HepG2 (cell line): ENCODE results near the gene ATP9B.

ENCODE experiments used
- BRD4 ChIP-seq: sonication (generic); formaldehyde crosslinking; IDR thresholded peaks from 2 replicates; pipeline ENCODE4 v1.4.0; 2020; ENCODE audit warnings: missing genetic modification reagents
- EP300 ChIP-seq, 3 experiments: sonication (generic) in 1 of 3; formaldehyde crosslinking in 1 of 3; IDR thresholded peaks; 2 replicates each; pipeline versions ENCODE4 v1.5.1 to v1.6.1; 2011 to 2020; ENCODE audit warnings: low read depth in 2 of 3, low read length in 2 of 3, borderline replicate concordance in 1 of 3, improper control_type of control experiment in 1 of 3, mild to moderate bottlenecking in 1 of 3, missing genetic modification reagents in 1 of 3, moderate library complexity in 1 of 3
- REPIN1 ChIP-seq: sonication (generic); formaldehyde crosslinking; IDR thresholded peaks from 2 replicates; pipeline ENCODE4 v1.8.0; 2022; ENCODE audit warnings: missing genetic modification reagents, low read depth, mild to moderate bottlenecking, borderline replicate concordance
- TF ChIP-seq, protein P1 (sequence below): sonication (generic); formaldehyde crosslinking; IDR thresholded peaks from 2 replicates; pipeline ENCODE4 v1.8.0; 2022; ENCODE audit warnings: missing genetic modification reagents, mild to moderate bottlenecking, borderline replicate concordance
- TF ChIP-seq, protein P2 (sequence below): sonication (generic); formaldehyde crosslinking; IDR thresholded peaks from 2 replicates; pipeline ENCODE4 v1.4.0; 2020; ENCODE audit warnings: missing genetic modification reagents, mild to moderate bottlenecking, borderline replicate concordance
- TF ChIP-seq, protein P3 (sequence below): sonication (generic); formaldehyde crosslinking; IDR thresholded peaks from 2 replicates; pipeline ENCODE4 v1.5.0; 2020; ENCODE audit warnings: mild to moderate bottlenecking, missing genetic modification reagents, moderate library complexity

DNA sequence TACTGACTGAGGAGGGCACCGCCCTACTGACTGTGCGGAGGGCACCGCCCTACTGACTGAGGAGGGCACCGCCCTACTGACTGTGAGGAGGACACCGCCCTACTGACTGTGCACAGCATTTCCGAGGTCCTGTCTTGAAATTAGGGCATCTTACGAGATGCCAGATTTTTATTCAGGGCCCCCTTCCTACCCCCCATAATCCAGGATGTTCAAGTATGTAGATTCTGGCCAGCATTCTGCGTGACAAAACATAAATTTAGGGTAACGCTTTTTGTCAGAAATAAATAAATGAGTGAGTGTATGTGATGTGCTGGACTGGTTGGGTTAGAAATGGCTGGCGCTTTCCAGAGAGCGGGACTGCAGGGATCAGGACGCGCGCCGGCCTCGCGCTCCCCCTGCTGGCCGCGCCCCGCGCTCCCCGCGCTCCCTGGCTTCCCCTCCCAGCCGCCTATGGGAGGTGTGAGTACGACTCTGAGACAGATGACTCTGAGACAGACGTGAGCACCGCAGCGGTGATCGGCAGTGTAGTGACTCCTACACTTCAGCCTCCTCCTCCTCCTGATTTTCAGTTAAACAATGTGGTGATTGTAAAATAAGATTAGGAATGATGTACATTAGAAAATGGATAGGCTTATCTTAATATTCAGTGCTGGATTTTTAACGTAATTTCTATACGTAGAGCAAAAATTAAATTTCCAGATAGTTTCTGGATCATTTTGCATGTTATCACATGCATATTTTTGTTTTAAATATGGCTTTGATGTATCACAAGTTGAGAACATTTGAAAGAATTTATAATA, 177.3 kb downstream of the ATP9B start:
- TF ChIP-seq, protein P1, sequence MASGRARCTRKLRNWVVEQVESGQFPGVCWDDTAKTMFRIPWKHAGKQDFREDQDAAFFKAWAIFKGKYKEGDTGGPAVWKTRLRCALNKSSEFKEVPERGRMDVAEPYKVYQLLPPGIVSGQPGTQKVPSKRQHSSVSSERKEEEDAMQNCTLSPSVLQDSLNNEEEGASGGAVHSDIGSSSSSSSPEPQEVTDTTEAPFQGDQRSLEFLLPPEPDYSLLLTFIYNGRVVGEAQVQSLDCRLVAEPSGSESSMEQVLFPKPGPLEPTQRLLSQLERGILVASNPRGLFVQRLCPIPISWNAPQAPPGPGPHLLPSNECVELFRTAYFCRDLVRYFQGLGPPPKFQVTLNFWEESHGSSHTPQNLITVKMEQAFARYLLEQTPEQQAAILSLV, result no peak
- TF ChIP-seq, protein P2, sequence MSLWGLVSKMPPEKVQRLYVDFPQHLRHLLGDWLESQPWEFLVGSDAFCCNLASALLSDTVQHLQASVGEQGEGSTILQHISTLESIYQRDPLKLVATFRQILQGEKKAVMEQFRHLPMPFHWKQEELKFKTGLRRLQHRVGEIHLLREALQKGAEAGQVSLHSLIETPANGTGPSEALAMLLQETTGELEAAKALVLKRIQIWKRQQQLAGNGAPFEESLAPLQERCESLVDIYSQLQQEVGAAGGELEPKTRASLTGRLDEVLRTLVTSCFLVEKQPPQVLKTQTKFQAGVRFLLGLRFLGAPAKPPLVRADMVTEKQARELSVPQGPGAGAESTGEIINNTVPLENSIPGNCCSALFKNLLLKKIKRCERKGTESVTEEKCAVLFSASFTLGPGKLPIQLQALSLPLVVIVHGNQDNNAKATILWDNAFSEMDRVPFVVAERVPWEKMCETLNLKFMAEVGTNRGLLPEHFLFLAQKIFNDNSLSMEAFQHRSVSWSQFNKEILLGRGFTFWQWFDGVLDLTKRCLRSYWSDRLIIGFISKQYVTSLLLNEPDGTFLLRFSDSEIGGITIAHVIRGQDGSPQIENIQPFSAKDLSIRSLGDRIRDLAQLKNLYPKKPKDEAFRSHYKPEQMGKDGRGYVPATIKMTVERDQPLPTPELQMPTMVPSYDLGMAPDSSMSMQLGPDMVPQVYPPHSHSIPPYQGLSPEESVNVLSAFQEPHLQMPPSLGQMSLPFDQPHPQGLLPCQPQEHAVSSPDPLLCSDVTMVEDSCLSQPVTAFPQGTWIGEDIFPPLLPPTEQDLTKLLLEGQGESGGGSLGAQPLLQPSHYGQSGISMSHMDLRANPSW (CRISPR knock-in tag), result no peak
- no peak for TF ChIP-seq REPIN1
- TF ChIP-seq, protein P3, sequence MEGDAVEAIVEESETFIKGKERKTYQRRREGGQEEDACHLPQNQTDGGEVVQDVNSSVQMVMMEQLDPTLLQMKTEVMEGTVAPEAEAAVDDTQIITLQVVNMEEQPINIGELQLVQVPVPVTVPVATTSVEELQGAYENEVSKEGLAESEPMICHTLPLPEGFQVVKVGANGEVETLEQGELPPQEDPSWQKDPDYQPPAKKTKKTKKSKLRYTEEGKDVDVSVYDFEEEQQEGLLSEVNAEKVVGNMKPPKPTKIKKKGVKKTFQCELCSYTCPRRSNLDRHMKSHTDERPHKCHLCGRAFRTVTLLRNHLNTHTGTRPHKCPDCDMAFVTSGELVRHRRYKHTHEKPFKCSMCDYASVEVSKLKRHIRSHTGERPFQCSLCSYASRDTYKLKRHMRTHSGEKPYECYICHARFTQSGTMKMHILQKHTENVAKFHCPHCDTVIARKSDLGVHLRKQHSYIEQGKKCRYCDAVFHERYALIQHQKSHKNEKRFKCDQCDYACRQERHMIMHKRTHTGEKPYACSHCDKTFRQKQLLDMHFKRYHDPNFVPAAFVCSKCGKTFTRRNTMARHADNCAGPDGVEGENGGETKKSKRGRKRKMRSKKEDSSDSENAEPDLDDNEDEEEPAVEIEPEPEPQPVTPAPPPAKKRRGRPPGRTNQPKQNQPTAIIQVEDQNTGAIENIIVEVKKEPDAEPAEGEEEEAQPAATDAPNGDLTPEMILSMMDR (CRISPR knock-in tag), result peak; percentile 82
- no peak for TF ChIP-seq BRD4 (CRISPR knock-in tag)
- TF ChIP-seq EP300 (IDR thresholded peaks at IDR 0.05; ENCODE audit: low read depth in 2 of 2, low read length in 2 of 2), result no peak
- no peak for TF ChIP-seq EP300 (CRISPR knock-in tag; IDR thresholded peaks at IDR 0.05; ENCODE audit: borderline replicate concordance)
